Spinal cord (tissue), 10 donors: Measurements from ENCODE around the gene KCNN3. TPM values are rescaled to one million over a fixed set of nuclear protein-coding genes. Genes with fewer than 3 reads are reported as not detected.

Source experiments
- DNase-seq, 6 donors: peaks; one replicate each; pipeline versions ENCODE4 v3.0.0 to v3.0.0-alpha.2; 2013 to 2015; ENCODE audit warnings: low spot score in 6 of 6, low read depth in 4 of 6
- H3K27ac ChIP-seq: one replicate; pipeline ENCODE4 v1.5.1; 2013; ENCODE audit warnings: low read depth, low read length, control low read depth
- H3K27me3 ChIP-seq: one replicate; pipeline ENCODE4 v1.6.1; 2013; ENCODE audit warnings: low read length; ENCODE audit not compliant: control insufficient read depth, insufficient read depth
- H3K36me3 ChIP-seq: one replicate; pipeline ENCODE4 v1.6.1; 2013; ENCODE audit warnings: low read length; ENCODE audit not compliant: control insufficient read depth, insufficient read depth
- H3K4me1 ChIP-seq: one replicate; pipeline ENCODE4 v1.6.1; 2013; ENCODE audit warnings: low read length; ENCODE audit not compliant: control insufficient read depth, insufficient read depth
- H3K4me3 ChIP-seq: one replicate; pipeline ENCODE4 v1.5.1; 2013; ENCODE audit warnings: low read depth, low read length, control low read depth
- H3K9me3 ChIP-seq: one replicate; pipeline ENCODE4 v1.6.1; 2013; ENCODE audit warnings: low read length; ENCODE audit not compliant: control insufficient read depth, insufficient read depth
- WGBS: methylation state at CpG from one replicate; pipeline ENCODE4 v1.1.5; 2013; ENCODE audit warnings: missing lambda C conversion rate; ENCODE audit not compliant: insufficient coverage; 5-methylcytosine and 5-hydroxymethylcytosine counted together
- polyA plus RNA-seq, 2 donors: library from polyadenylated mRNA; unstranded; fragments of 120-200 nt; gene quantifications; one replicate each; pipeline ENCODE4 v1.2.1, GENCODE V29; 2013; ENCODE audit not compliant: insufficient read length in 2 of 2
- total RNA-seq, 2 donors: library from RNA; depleted of rRNA in 1 of 2; stranded (reverse); fragments of 120-200 nt in 1 of 2; fragments of >200 nt in 1 of 2; gene quantifications; one replicate each; pipeline versions ENCODE4 v1.2.3 to v1.2.4, GENCODE V29; 2013 to 2014
- donor health status: healthy.

The KCNN3 gene
- total and polyA plus RNA-seq, 4 donors = 9.6 to 24.8 (median 16.4) TPM

- Histone ChIP-seq H3K9me3 (no peaks in the 10 kb centered on the region), H3K27me3 (no peaks in the 10 kb centered on the region), H3K4me3 (no peak overlapping the region), H3K4me1 (peaks cover 62% of the 10 kb centered on the region), H3K27ac (peak overlapping the region; percentile 85), H3K36me3 (peaks cover 10% of the 10 kb centered on the region)
- 34% methylated on average over 8 of the region's 17 CpGs for WGBS
- no peak for DNase-seq
Measured at GRCh38 chr1:154772606-154773506, 97.2 kb downstream of the KCNN3 start.

- H3K27me3 ChIP-seq = no peaks in the 10 kb centered on the region
- peaks cover 66% of the 10 kb centered on the region for H3K4me1 ChIP-seq
- H3K4me3 ChIP-seq = no peak overlapping the region
- 98% methylated on average over 23 of the region's 23 CpGs for WGBS
- DNase-seq = no peak
- H3K27ac ChIP-seq = no peak overlapping the region
- H3K36me3 ChIP-seq = peaks cover 8% of the 10 kb centered on the region
- H3K9me3 ChIP-seq = no peaks in the 10 kb centered on the region
Measured at GRCh38 chr1:154772056-154772455, 98.0 kb downstream of the KCNN3 start.

- H3K27me3 ChIP-seq = no peaks in the 10 kb centered on the region
- H3K27ac ChIP-seq = no peak overlapping the region
- WGBS = no CpG with 5 or more reads among the region's 4 CpGs
- peaks cover 10% of the 10 kb centered on the region for H3K36me3 ChIP-seq
- H3K4me1 ChIP-seq = peaks cover 64% of the 10 kb centered on the region
- no peak overlapping the region for H3K4me3 ChIP-seq
- no peak for DNase-seq
- H3K9me3 ChIP-seq = no peaks in the 10 kb centered on the region
Measured at GRCh38 chr1:154770897-154771594, 99.0 kb downstream of the KCNN3 start.

- 84% methylated on average over 3 of the region's 5 CpGs for WGBS
- H3K4me3 ChIP-seq = no peak overlapping the region
- H3K27ac ChIP-seq = no peak overlapping the region
- peaks cover 10% of the 10 kb centered on the region for H3K36me3 ChIP-seq
- H3K9me3 ChIP-seq = no peaks in the 10 kb centered on the region
- H3K27me3 ChIP-seq = no peaks in the 10 kb centered on the region
- peaks cover 54% of the 10 kb centered on the region for H3K4me1 ChIP-seq
- no peak for DNase-seq
Measured at GRCh38 chr1:154769193-154769895, 100.7 kb downstream of the KCNN3 start.

- Histone ChIP-seq H3K4me3 (no peak overlapping the region), H3K27me3 (no peaks in the 10 kb centered on the region), H3K27ac (peak overlapping the region; percentile 37), H3K4me1 (peaks cover 48% of the 10 kb centered on the region), H3K9me3 (no peaks in the 10 kb centered on the region), H3K36me3 (peaks cover 10% of the 10 kb centered on the region)
- DNase-seq = peak in 2 of 6 donors; percentile 32 to 46
- WGBS = 61% methylated on average over 6 of the region's 8 CpGs
Measured at GRCh38 chr1:154768456-154769125, 101.5 kb downstream of the KCNN3 start.

GRCh38 chr1:154767315-154768240 is 102.5 kb downstream of the KCNN3 start:
- Histone ChIP-seq H3K4me3 (no peak overlapping the region), H3K27ac (peak overlapping the region; percentile 37), H3K27me3 (peaks cover 3% of the 10 kb centered on the region), H3K4me1 (peaks cover 38% of the 10 kb centered on the region), H3K36me3 (peaks cover 10% of the 10 kb centered on the region), H3K9me3 (no peaks in the 10 kb centered on the region)
- WGBS = 38% methylated on average over 6 of the region's 9 CpGs
- peak in 5 of 6 donors; percentile 68 to 91 (median 79) for DNase-seq

- 40% methylated on average over 3 of the region's 3 CpGs for WGBS
Measured at GRCh38 chr1:154765970-154766369, 104.1 kb downstream of the KCNN3 start.

GRCh38 chr1:154764773-154765172 is 105.3 kb downstream of the KCNN3 start:
- 100% methylated on average over 2 of the region's 3 CpGs for WGBS
- H3K4me1 ChIP-seq = peaks cover 38% of the 10 kb centered on the region
- peaks cover 8% of the 10 kb centered on the region for H3K27me3 ChIP-seq
- no peak overlapping the region for H3K27ac ChIP-seq
- H3K36me3 ChIP-seq = peaks cover 2% of the 10 kb centered on the region
- DNase-seq = no peak
- no peak overlapping the region for H3K4me3 ChIP-seq
- no peaks in the 10 kb centered on the region for H3K9me3 ChIP-seq

More at GRCh38 chr1:154765970-154766369, 104.1 kb downstream of the KCNN3 start:
- Histone ChIP-seq H3K4me3 (no peak overlapping the region), H3K27me3 (peaks cover 3% of the 10 kb centered on the region), H3K4me1 (peaks cover 31% of the 10 kb centered on the region), H3K36me3 (peaks cover 2% of the 10 kb centered on the region), H3K27ac (no peak overlapping the region), H3K9me3 (no peaks in the 10 kb centered on the region)
- DNase-seq = peak in 2 of 6 donors; percentile 44 to 64
